WTC11 (cell line): Measurements from ENCODE around the gene CXCL14. TPM values are rescaled to one million over a fixed set of nuclear protein-coding genes. Genes with fewer than 3 reads are reported as not detected.

Experiments
- ATAC-seq: fragments of 200-7000 bp; cut with Tn5 transposase; 2 replicates; pipeline ENCODE4 v1.10.0; 2021; ENCODE audit warnings: mild to moderate bottlenecking, moderate library complexity
- CTCF ChIA-PET: fragments of 300-600 bp; sonication (Branson Sonifier 250); formaldehyde crosslinking; loops from one replicate; lab custom pipeline; 2021; ENCODE audit warnings: antibody characterized with exemption; lab: Charles Lee
- POLR2A ChIA-PET: fragments of 350-600 bp; sonication (Branson Sonifier 250); formaldehyde crosslinking; loops from one replicate; lab custom pipeline; 2021; ENCODE audit warnings: antibody characterized with exemption; lab: Charles Lee
- DNase-seq: peaks from one replicate; pipeline ENCODE4 v3.0.0; 2021; ENCODE audit warnings: low spot score
- H3K27ac Mint-ChIP-seq: 2 replicates; pipeline ENCODE4 v1.8.0; 2021; ENCODE audit warnings: mixed read lengths
- H3K27me3 Mint-ChIP-seq: 2 replicates; pipeline ENCODE4 v1.8.0; 2021; ENCODE audit warnings: low read depth, mild to moderate bottlenecking, moderate library complexity, mixed read lengths
- H3K36me3 Mint-ChIP-seq: 2 replicates; pipeline ENCODE4 v1.8.0; 2021; ENCODE audit warnings: mixed read lengths
- H3K4me1 Mint-ChIP-seq: 2 replicates; pipeline ENCODE4 v1.8.0; 2022; ENCODE audit warnings: mixed read lengths
- H3K4me3 Mint-ChIP-seq: 2 replicates; pipeline ENCODE4 v1.8.0; 2021; ENCODE audit warnings: mild to moderate bottlenecking, moderate library complexity, mixed read lengths
- H3K9me3 Mint-ChIP-seq: 2 replicates; pipeline ENCODE4 v1.8.0; 2021; ENCODE audit warnings: mixed read lengths
- ATF3 ChIP-seq: sonication (generic); formaldehyde crosslinking; conservative IDR thresholded peaks from 2 replicates; pipeline ENCODE4 v1.8.1; 2022; ENCODE audit warnings: mild to moderate bottlenecking, missing genetic modification reagents
- ATF6 ChIP-seq: sonication (generic); formaldehyde crosslinking; IDR thresholded peaks from 2 replicates; pipeline ENCODE4 v1.8.1; 2023; ENCODE audit warnings: mild to moderate bottlenecking, missing genetic modification reagents
- E2F1 ChIP-seq: sonication (generic); formaldehyde crosslinking; IDR thresholded peaks from 2 replicates; pipeline ENCODE4 v1.8.0; 2022; ENCODE audit warnings: mild to moderate bottlenecking, missing genetic modification reagents
- ELF4 ChIP-seq: sonication (generic); formaldehyde crosslinking; IDR thresholded peaks from 2 replicates; pipeline ENCODE4 v1.8.1; 2022; ENCODE audit warnings: low read depth, mild to moderate bottlenecking, moderate library complexity, missing genetic modification reagents
- EMX1 ChIP-seq: fragments of 250-450 bp; sonication (Bioruptor Pico); IDR thresholded peaks from 2 replicates; pipeline ENCODE4 v1.8.0; 2021; ENCODE audit warnings: mild to moderate bottlenecking
- ESRRA ChIP-seq: sonication (generic); formaldehyde crosslinking; IDR thresholded peaks from 2 replicates; pipeline ENCODE4 v1.8.1; 2022; ENCODE audit warnings: mild to moderate bottlenecking, missing genetic modification reagents, borderline replicate concordance
- FOXJ3 ChIP-seq: sonication (generic); formaldehyde crosslinking; IDR thresholded peaks from 2 replicates; pipeline ENCODE4 v1.9.0; 2021; ENCODE audit warnings: missing genetic modification reagents, mild to moderate bottlenecking, borderline replicate concordance
- FOXK1 ChIP-seq: sonication (generic); formaldehyde crosslinking; IDR thresholded peaks from 2 replicates; pipeline ENCODE4 v1.8.0; 2022; ENCODE audit warnings: mild to moderate bottlenecking, moderate library complexity, missing genetic modification reagents
- HMGA2 ChIP-seq: fragments of 250-450 bp; sonication (Bioruptor Pico); IDR thresholded peaks from 2 replicates; pipeline ENCODE4 v1.4.0; 2021; ENCODE audit warnings: mild to moderate bottlenecking, moderate library complexity
- HMGXB4 ChIP-seq: sonication (generic); formaldehyde crosslinking; IDR thresholded peaks from 2 replicates; pipeline ENCODE4 v1.8.1; 2023; ENCODE audit warnings: mild to moderate bottlenecking, moderate library complexity, missing genetic modification reagents
- IRF2 ChIP-seq: sonication (generic); formaldehyde crosslinking; IDR thresholded peaks from 2 replicates; pipeline ENCODE4 v1.8.0; 2022; ENCODE audit warnings: low read depth, missing genetic modification reagents, borderline replicate concordance
- PRDM15 ChIP-seq: sonication (generic); formaldehyde crosslinking; IDR thresholded peaks from 2 replicates; pipeline ENCODE4 v1.8.0; 2022; ENCODE audit warnings: missing genetic modification reagents
- RELA ChIP-seq: sonication (generic); formaldehyde crosslinking; IDR thresholded peaks from 2 replicates; pipeline ENCODE4 v1.8.1; 2022; ENCODE audit warnings: missing genetic modification reagents, mild to moderate bottlenecking, borderline replicate concordance
- SP1 ChIP-seq: sonication (generic); formaldehyde crosslinking; conservative IDR thresholded peaks from 2 replicates; pipeline ENCODE4 v1.8.1; 2022; ENCODE audit warnings: missing genetic modification reagents
- TEAD1 ChIP-seq: sonication (generic); formaldehyde crosslinking; IDR thresholded peaks from 2 replicates; pipeline ENCODE4 v1.8.0; 2022; ENCODE audit warnings: mild to moderate bottlenecking, missing genetic modification reagents
- USF2 ChIP-seq: sonication (generic); formaldehyde crosslinking; IDR thresholded peaks from 2 replicates; pipeline ENCODE4 v1.8.1; 2023; ENCODE audit warnings: mild to moderate bottlenecking, missing genetic modification reagents, moderate library complexity
- ZBTB21 ChIP-seq: sonication (generic); formaldehyde crosslinking; IDR thresholded peaks from 2 replicates; pipeline ENCODE4 v1.8.1; 2023; ENCODE audit warnings: mild to moderate bottlenecking, missing genetic modification reagents, borderline replicate concordance
- ZBTB43 ChIP-seq: sonication (generic); formaldehyde crosslinking; IDR thresholded peaks from 2 replicates; pipeline ENCODE4 v1.8.1; 2023; ENCODE audit warnings: mild to moderate bottlenecking, missing genetic modification reagents
- ZNF219 ChIP-seq: sonication (generic); formaldehyde crosslinking; IDR thresholded peaks from 2 replicates; pipeline ENCODE4 v1.8.0; 2023; ENCODE audit warnings: missing genetic modification reagents, mild to moderate bottlenecking, borderline replicate concordance
- ZNF263 ChIP-seq: sonication (generic); formaldehyde crosslinking; IDR thresholded peaks from 2 replicates; pipeline ENCODE4 v1.8.1; 2022; ENCODE audit warnings: low read depth, mild to moderate bottlenecking, moderate library complexity, missing genetic modification reagents
- ZNF396 ChIP-seq: fragments of 250-450 bp; sonication (Bioruptor Pico); IDR thresholded peaks from 2 replicates; pipeline ENCODE4 v1.8.0; 2021; ENCODE audit warnings: mild to moderate bottlenecking, moderate library complexity, borderline replicate concordance
- ZNF671 ChIP-seq: fragments of 250-450 bp; sonication (Bioruptor Pico); IDR thresholded peaks from 2 replicates; pipeline ENCODE4 v1.8.0; 2021; ENCODE audit warnings: mild to moderate bottlenecking
- total RNA-seq: library from RNA; stranded (reverse); gene quantifications from 3 replicates; pipeline ENCODE4 v1.2.3, GENCODE V29; 2021

Gene CXCL14
- total RNA-seq, 1 experiment from 2014 or later, result 0.87 TPM

GRCh38 chr5:135609981-135610380 is 31.2 kb upstream of the CXCL14 start (continued):
- no peak for TF ChIP-seq FOXJ3 (CRISPR knock-in tag)

- Mint-ChIP-seq H3K4me3 (no peak overlapping the region), H3K27ac (no peak overlapping the region), H3K4me1 (peaks cover 2% of the 10 kb centered on the region), H3K36me3 (no peaks in the 10 kb centered on the region)
- ChIA-PET POLR2A (no interaction called here), CTCF (interaction anchor here (1.0 kb wide), 1 partner anchor 43 kb away, joined by 3 read pairs; no protein-coding TSS in a partner anchor)
- no peak for DNase-seq
- no peak for ATAC-seq
- no peak for TF ChIP-seq HMGA2
- no peak for TF ChIP-seq E2F1
- no peak for TF ChIP-seq FOXK1 (CRISPR knock-in tag)
- TF ChIP-seq RELA, result no peak
- no peak for TF ChIP-seq ATF3 (CRISPR knock-in tag)
- no peak for TF ChIP-seq ZNF396 (CRISPR knock-in tag)
- TF ChIP-seq HMGXB4 (CRISPR knock-in tag), result no peak
- TF ChIP-seq EMX1 (CRISPR knock-in tag), result no peak
- no peak for TF ChIP-seq FOXJ3 (CRISPR knock-in tag)
- TF ChIP-seq TEAD1 (CRISPR knock-in tag), result no peak
- TF ChIP-seq ZNF671, result no peak
- TF ChIP-seq, all 79 proteins: peak for 0
- peaks cover 3% of the 10 kb centered on the region; the same call in 1 of the 2 replicates for H3K9me3 Mint-ChIP-seq
- peaks cover 24% of the 10 kb centered on the region for H3K27me3 Mint-ChIP-seq
Observed at GRCh38 chr5:135608761-135609443, 30.1 kb upstream of the CXCL14 start.

GRCh38 chr5:135608361-135608760 is 29.6 kb upstream of the CXCL14 start:
- H3K27me3 Mint-ChIP-seq, result peaks cover 24% of the 10 kb centered on the region
- H3K9me3 Mint-ChIP-seq, result no peaks in the 10 kb centered on the region
- TF ChIP-seq IRF2 (CRISPR knock-in tag) (no peak), ATF6 (CRISPR knock-in tag) (no peak), ZNF263 (CRISPR knock-in tag) (no peak), ZNF219 (CRISPR knock-in tag) (no peak), USF2 (no peak), SP1 (CRISPR knock-in tag) (no peak), ZBTB43 (CRISPR knock-in tag) (no peak), ESRRA (CRISPR knock-in tag) (no peak), ZBTB21 (CRISPR knock-in tag) (no peak), PRDM15 (no peak), ELF4 (no peak)

More at GRCh38 chr5:135608361-135608760, 29.6 kb upstream of the CXCL14 start:
- Mint-ChIP-seq H3K36me3 (no peaks in the 10 kb centered on the region), H3K4me1 (peaks cover 7% of the 10 kb centered on the region), H3K4me3 (no peak overlapping the region), H3K27ac (no peak overlapping the region)
- ChIA-PET CTCF (interaction anchor here (1.0 kb wide), 1 partner anchor 43 kb away, joined by 3 read pairs; no protein-coding TSS in a partner anchor), POLR2A (no interaction called here)
- no peak for ATAC-seq
- DNase-seq, result no peak
